NCI-H1436 (cell line): Measurements from ENCODE around the gene TNFAIP3.
A peak's percentile ranks its signal among the peaks of the same experiment; 100 is the strongest.
"Not testable (repeated sequence)": the region's sequence is repeated elsewhere in the genome, so short reads cannot be mapped to it uniquely, and the experiment has no call there.

Source experiments
- DNase-seq: peaks from one replicate; lab custom pipeline; 2025; lab: John Stamatoyannopoulos, UW

The TNFAIP3 gene

GRCh38 chr6:137866914-137867684 lies at the start of gene TNFAIP3:
TSS of gene TNFAIP3 (plus strand) at chr6:137867259. CDS start at chr6:137871228, 3,969 bp downstream.
- DNase-seq, result peak; percentile 85

GRCh38 chr6:137818440-137818839 lies 48.6 kb upstream of the TNFAIP3 start:
- no peak for DNase-seq

- DNase-seq, result no peak
These were observed 47.3 kb upstream of the TNFAIP3 start for GRCh38 chr6:137819740-137820139.

GRCh38 chr6:137820425-137820824 lies 46.6 kb upstream of the TNFAIP3 start:
- DNase-seq, result no peak

- no peak for DNase-seq
These were observed 46.1 kb upstream of the TNFAIP3 start for GRCh38 chr6:137820952-137821351.

GRCh38 chr6:137821491-137821890 lies 45.6 kb upstream of the TNFAIP3 start:
- no peak for DNase-seq

GRCh38 chr6:137823826-137824555 lies 43.1 kb upstream of the TNFAIP3 start:
- DNase-seq, result peak; percentile 17

- no peak for DNase-seq
These were observed 42.5 kb upstream of the TNFAIP3 start for GRCh38 chr6:137824556-137824879.

- DNase-seq, result no peak
These were observed 42.2 kb upstream of the TNFAIP3 start for GRCh38 chr6:137824896-137825295.

GRCh38 chr6:137827411-137827940 lies 39.6 kb upstream of the TNFAIP3 start:
- DNase-seq, result no peak

GRCh38 chr6:137827977-137828810 lies 38.9 kb upstream of the TNFAIP3 start:
- DNase-seq, result no peak

GRCh38 chr6:137829641-137830083 lies 37.4 kb upstream of the TNFAIP3 start:
- DNase-seq, result no peak

GRCh38 chr6:137830511-137830911 lies 36.5 kb upstream of the TNFAIP3 start:
- DNase-seq, result no peak

GRCh38 chr6:137832110-137832509 lies 34.9 kb upstream of the TNFAIP3 start:
- no peak for DNase-seq

- no peak for DNase-seq
These were observed 32.6 kb upstream of the TNFAIP3 start for GRCh38 chr6:137834508-137834907.

- DNase-seq, result no peak
These were observed 30.3 kb upstream of the TNFAIP3 start for GRCh38 chr6:137836788-137837187.

GRCh38 chr6:137838090-137838489 lies 29.0 kb upstream of the TNFAIP3 start:
- DNase-seq, result not testable (repeated sequence)

GRCh38 chr6:137838597-137838996 lies 28.5 kb upstream of the TNFAIP3 start:
- not testable (repeated sequence) for DNase-seq

GRCh38 chr6:137839076-137839475 lies 28.0 kb upstream of the TNFAIP3 start:
- no peak for DNase-seq

- no peak for DNase-seq
These were observed 26.8 kb upstream of the TNFAIP3 start for GRCh38 chr6:137840252-137840651.

- DNase-seq, result no peak
These were observed 23.8 kb upstream of the TNFAIP3 start for GRCh38 chr6:137843211-137843610.

GRCh38 chr6:137844327-137844726 lies 22.7 kb upstream of the TNFAIP3 start:
- DNase-seq, result not testable (repeated sequence)
